Fibroblast of lung (primary cell): ENCODE measurements around the gene CACNA1S.

Source experiments
- EZH2 ChIP-seq: IDR thresholded peaks from 2 replicates; pipeline ENCODE4 v1.5.1; 2012; ENCODE audit warnings: low read length, control low read depth, mild to moderate bottlenecking; ENCODE audit errors: missing control alignments
- TF ChIP-seq, protein P1 (sequence below), 2 donors: IDR thresholded peaks in 1 of 2; conservative IDR thresholded peaks in 1 of 2; 1 replicate in 1 of 2; 2 replicates in 1 of 2; pipeline ENCODE4 v1.5.1; 2011 to 2012; ENCODE audit warnings: low read length in 2 of 2, control low read depth in 1 of 2, inconsistent platforms in 1 of 2, low read depth in 1 of 2, mild to moderate bottlenecking in 1 of 2

DNA sequence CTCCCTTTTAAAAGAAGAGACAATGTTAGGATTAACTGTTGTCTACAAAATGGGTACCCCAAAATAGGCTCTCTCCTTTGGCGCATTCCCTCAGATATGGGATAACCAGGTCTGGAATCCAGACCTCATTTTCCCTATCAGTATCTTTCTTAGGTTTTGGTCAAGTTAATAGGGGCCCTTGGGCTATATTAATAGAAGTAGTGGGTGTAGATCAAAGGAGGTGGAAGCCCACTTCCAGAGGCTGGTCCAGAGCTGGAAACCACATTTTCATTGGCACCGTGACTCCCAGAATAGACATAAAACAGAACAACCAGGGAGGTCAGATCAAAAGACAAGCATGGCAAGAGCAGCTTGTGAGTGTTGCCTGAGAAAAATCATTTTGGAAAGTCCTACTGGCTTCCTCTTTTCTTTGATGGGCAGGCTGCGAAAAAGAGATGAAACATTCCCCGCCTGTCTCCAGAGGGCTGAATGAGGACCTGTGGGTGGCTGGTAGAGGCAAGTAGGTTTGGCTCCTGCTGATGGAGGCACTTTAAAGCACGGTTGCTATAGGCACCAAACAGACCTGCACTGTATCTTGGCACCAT, 62.9 kb downstream of the CACNA1S start:
- TF ChIP-seq, protein P1, sequence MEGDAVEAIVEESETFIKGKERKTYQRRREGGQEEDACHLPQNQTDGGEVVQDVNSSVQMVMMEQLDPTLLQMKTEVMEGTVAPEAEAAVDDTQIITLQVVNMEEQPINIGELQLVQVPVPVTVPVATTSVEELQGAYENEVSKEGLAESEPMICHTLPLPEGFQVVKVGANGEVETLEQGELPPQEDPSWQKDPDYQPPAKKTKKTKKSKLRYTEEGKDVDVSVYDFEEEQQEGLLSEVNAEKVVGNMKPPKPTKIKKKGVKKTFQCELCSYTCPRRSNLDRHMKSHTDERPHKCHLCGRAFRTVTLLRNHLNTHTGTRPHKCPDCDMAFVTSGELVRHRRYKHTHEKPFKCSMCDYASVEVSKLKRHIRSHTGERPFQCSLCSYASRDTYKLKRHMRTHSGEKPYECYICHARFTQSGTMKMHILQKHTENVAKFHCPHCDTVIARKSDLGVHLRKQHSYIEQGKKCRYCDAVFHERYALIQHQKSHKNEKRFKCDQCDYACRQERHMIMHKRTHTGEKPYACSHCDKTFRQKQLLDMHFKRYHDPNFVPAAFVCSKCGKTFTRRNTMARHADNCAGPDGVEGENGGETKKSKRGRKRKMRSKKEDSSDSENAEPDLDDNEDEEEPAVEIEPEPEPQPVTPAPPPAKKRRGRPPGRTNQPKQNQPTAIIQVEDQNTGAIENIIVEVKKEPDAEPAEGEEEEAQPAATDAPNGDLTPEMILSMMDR (conservative IDR thresholded peaks at IDR 0.05 in 1 of 2, IDR thresholded peaks at IDR 0.05 in 1 of 2; ENCODE audit: low read depth in 1 of 2, low read length in 2 of 2): no peak
- no peak for TF ChIP-seq EZH2
